Endothelial cell (in vitro differentiated cells): ENCODE results near the gene PDE1A. TPM values are rescaled to one million over a fixed set of nuclear protein-coding genes. Genes with fewer than 3 reads are reported as not detected.

Experiments
- DNase-seq: peaks from one replicate; pipeline ENCODE4 v3.0.0; 2021; ENCODE audit warnings: low spot score
- H3K27ac Mint-ChIP-seq: one replicate; pipeline ENCODE4 v1.8.0; 2021; ENCODE audit warnings: mixed read lengths, inconsistent platforms; ENCODE audit not compliant: unreplicated experiment
- H3K27me3 Mint-ChIP-seq: one replicate; pipeline ENCODE4 v1.8.0; 2021; ENCODE audit warnings: mild to moderate bottlenecking, moderate library complexity, mixed read lengths, inconsistent platforms; ENCODE audit not compliant: unreplicated experiment
- H3K36me3 Mint-ChIP-seq: one replicate; pipeline ENCODE4 v1.8.0; 2021; ENCODE audit warnings: mild to moderate bottlenecking, low read depth, mixed read lengths, inconsistent platforms; ENCODE audit not compliant: unreplicated experiment
- H3K4me1 Mint-ChIP-seq: one replicate; pipeline ENCODE4 v1.8.0; 2021; ENCODE audit warnings: mild to moderate bottlenecking, mixed read lengths, inconsistent platforms; ENCODE audit not compliant: unreplicated experiment
- H3K4me3 Mint-ChIP-seq: one replicate; pipeline ENCODE4 v1.8.0; 2021; ENCODE audit warnings: mild to moderate bottlenecking, mixed read lengths, inconsistent platforms; ENCODE audit not compliant: unreplicated experiment
- H3K9me3 Mint-ChIP-seq: one replicate; pipeline ENCODE4 v1.8.0; 2021; ENCODE audit warnings: mixed read lengths, inconsistent platforms; ENCODE audit not compliant: unreplicated experiment
- total RNA-seq: library from RNA; stranded (reverse); fragmentation: NEBNext Ultra II Directional; extraction: Animal tissue kit (Norgen Biotek cat#: 25700); gene quantifications from one replicate; pipeline ENCODE4 v1.2.1, GENCODE V29; 2021; ENCODE audit not compliant: unreplicated experiment
- TF ChIP-seq, protein P1 (sequence below): fragments of 200-600 bp; sonication (generic); IDR thresholded peaks from one replicate; pipeline ENCODE4 v1.5.0; 2021; ENCODE audit warnings: antibody characterized with exemption; ENCODE audit not compliant: unreplicated experiment

The PDE1A gene
- total RNA-seq, 1 donor from 2014 or later = 21.6 TPM

- no peak for DNase-seq
- H3K4me1 Mint-ChIP-seq = no peaks in the 10 kb centered on the region
- H3K27ac Mint-ChIP-seq = no peak overlapping the region
- no peak overlapping the region for H3K4me3 Mint-ChIP-seq
- H3K9me3 Mint-ChIP-seq = no peaks in the 10 kb centered on the region
- H3K36me3 Mint-ChIP-seq = no peaks in the 10 kb centered on the region
- TF ChIP-seq, protein P1, sequence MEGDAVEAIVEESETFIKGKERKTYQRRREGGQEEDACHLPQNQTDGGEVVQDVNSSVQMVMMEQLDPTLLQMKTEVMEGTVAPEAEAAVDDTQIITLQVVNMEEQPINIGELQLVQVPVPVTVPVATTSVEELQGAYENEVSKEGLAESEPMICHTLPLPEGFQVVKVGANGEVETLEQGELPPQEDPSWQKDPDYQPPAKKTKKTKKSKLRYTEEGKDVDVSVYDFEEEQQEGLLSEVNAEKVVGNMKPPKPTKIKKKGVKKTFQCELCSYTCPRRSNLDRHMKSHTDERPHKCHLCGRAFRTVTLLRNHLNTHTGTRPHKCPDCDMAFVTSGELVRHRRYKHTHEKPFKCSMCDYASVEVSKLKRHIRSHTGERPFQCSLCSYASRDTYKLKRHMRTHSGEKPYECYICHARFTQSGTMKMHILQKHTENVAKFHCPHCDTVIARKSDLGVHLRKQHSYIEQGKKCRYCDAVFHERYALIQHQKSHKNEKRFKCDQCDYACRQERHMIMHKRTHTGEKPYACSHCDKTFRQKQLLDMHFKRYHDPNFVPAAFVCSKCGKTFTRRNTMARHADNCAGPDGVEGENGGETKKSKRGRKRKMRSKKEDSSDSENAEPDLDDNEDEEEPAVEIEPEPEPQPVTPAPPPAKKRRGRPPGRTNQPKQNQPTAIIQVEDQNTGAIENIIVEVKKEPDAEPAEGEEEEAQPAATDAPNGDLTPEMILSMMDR = no peak
- no peaks in the 10 kb centered on the region for H3K27me3 Mint-ChIP-seq
These were observed 198.8 kb downstream of the PDE1A start for GRCh38 chr2:182228073-182228473.

DNA sequence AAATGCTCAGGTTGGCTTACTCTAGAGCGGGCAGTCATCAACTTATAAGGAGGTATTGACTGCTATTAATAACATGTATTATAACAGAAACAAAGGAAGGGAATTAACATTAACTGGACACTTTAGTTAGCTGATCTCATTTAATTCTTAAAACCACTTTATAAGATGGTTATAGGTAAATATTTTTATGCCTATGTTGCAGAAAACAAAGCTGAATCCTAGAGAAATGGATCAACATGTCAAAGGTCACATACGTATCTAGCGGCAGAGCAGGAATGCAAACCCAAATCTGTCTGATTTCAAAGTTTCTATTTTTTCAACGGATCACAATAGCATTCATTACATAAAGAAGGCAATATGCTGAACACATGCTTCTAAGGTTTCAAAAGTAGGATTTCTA, 200.0 kb downstream of the PDE1A start:
- no peaks in the 10 kb centered on the region for H3K27me3 Mint-ChIP-seq

GRCh38 chr2:182224669-182225068, 202.2 kb downstream of the PDE1A start:
- H3K4me3 Mint-ChIP-seq = no peak overlapping the region
- no peak for DNase-seq
- TF ChIP-seq, protein P1 = no peak
- H3K9me3 Mint-ChIP-seq = no peaks in the 10 kb centered on the region
- H3K27ac Mint-ChIP-seq = no peak overlapping the region
- H3K4me1 Mint-ChIP-seq = peaks cover 3% of the 10 kb centered on the region
- no peaks in the 10 kb centered on the region for H3K36me3 Mint-ChIP-seq
- H3K27me3 Mint-ChIP-seq = no peaks in the 10 kb centered on the region

More for the DNA sequence above, 200.0 kb downstream of the PDE1A start:
- Mint-ChIP-seq H3K4me1 (no peaks in the 10 kb centered on the region), H3K9me3 (no peaks in the 10 kb centered on the region), H3K27ac (no peak overlapping the region), H3K4me3 (no peak overlapping the region), H3K36me3 (no peaks in the 10 kb centered on the region)
- TF ChIP-seq, protein P1 = no peak
- DNase-seq = no peak

- no peak overlapping the region for H3K4me3 Mint-ChIP-seq
- H3K4me1 Mint-ChIP-seq = peaks cover 3% of the 10 kb centered on the region
These were observed 205.8 kb downstream of the PDE1A start for GRCh38 chr2:182220998-182221397.

DNA sequence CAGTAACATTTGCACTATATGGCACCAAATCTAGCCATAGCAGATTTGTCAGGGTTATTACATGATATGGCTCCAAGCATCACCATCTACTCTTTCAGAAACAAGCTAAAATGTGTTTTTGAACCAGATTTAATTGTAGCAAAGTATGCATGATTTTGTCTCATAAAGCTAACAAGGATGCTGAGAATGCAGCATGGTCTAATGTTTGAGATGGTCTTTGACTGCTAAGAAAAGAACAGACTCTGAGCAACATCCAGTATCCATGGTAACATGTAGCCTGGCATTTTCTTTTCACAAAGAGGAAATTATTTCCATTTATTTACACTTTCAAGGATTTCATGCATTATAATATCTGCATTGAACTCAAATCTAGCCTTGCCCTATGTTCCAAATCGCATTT, 206.5 kb downstream of the PDE1A start:
- Mint-ChIP-seq H3K27ac (no peak overlapping the region), H3K36me3 (no peaks in the 10 kb centered on the region), H3K9me3 (no peaks in the 10 kb centered on the region), H3K4me1 (peaks cover 3% of the 10 kb centered on the region), H3K4me3 (no peak overlapping the region), H3K27me3 (no peaks in the 10 kb centered on the region)
- TF ChIP-seq, protein P1 = no peak
- DNase-seq = no peak

More at GRCh38 chr2:182220998-182221397, 205.8 kb downstream of the PDE1A start:
- no peak for DNase-seq
- Mint-ChIP-seq H3K9me3 (no peaks in the 10 kb centered on the region), H3K27ac (no peak overlapping the region), H3K36me3 (no peaks in the 10 kb centered on the region), H3K27me3 (no peaks in the 10 kb centered on the region)
- TF ChIP-seq, protein P1 = no peak
